Karpas-422 (cell line): ENCODE data around the gene GRB10. TPM values are rescaled to one million over a fixed set of nuclear protein-coding genes. Genes with fewer than 3 reads are reported as not detected.

ENCODE experiments used
- DNase-seq: peaks from one replicate; pipeline ENCODE4 v3.0.0-alpha.2; 2015
- H2AFZ ChIP-seq: fragments of 200-600 bp; sonication (generic); 2 replicates; pipeline ENCODE4 v1.6.1; 2014; ENCODE audit warnings: antibody characterized with exemption, low read length, mixed read lengths
- H3K27ac ChIP-seq: fragments of 200-600 bp; sonication (generic); 2 replicates; pipeline ENCODE4 v1.5.1; 2014; ENCODE audit warnings: mild to moderate bottlenecking, low read length, moderate library complexity
- H3K27me3 ChIP-seq: fragments of 200-600 bp; sonication (generic); 2 replicates; pipeline ENCODE4 v1.6.1; 2014; ENCODE audit warnings: low read length, mixed read lengths
- H3K36me3 ChIP-seq: fragments of 200-600 bp; sonication (generic); 2 replicates; pipeline ENCODE4 v1.6.1; 2014; ENCODE audit warnings: low read length, mixed read lengths; ENCODE audit not compliant: insufficient read depth
- H3K4me1 ChIP-seq: fragments of 200-600 bp; sonication (generic); 2 replicates; pipeline ENCODE4 v1.6.1; 2014; ENCODE audit warnings: mild to moderate bottlenecking, low read length, mixed read lengths
- H3K4me2 ChIP-seq: fragments of 200-600 bp; sonication (generic); 2 replicates; pipeline ENCODE4 v1.6.1; 2014; ENCODE audit warnings: low read length, low read depth, mild to moderate bottlenecking; ENCODE audit not compliant: poor library complexity, severe bottlenecking
- H3K4me3 ChIP-seq: fragments of 200-600 bp; sonication (generic); 2 replicates; pipeline ENCODE4 v1.5.1; 2014; ENCODE audit warnings: mild to moderate bottlenecking, antibody characterized with exemption, low read length, mixed read lengths
- H3K79me2 ChIP-seq: fragments of 200-600 bp; sonication (generic); 2 replicates; pipeline ENCODE4 v1.6.1; 2014; ENCODE audit warnings: mild to moderate bottlenecking, low read length, mixed read lengths
- H3K9ac ChIP-seq: fragments of 200-600 bp; sonication (generic); 2 replicates; pipeline ENCODE4 v1.6.0; 2014; ENCODE audit warnings: low read length
- H3K9me2 ChIP-seq: fragments of 200-600 bp; sonication (generic), shearing (Covaris generic); replicated peaks from 2 replicates; pipeline ENCODE4 v1.6.0; 2014; ENCODE audit warnings: mild to moderate bottlenecking, low read length, moderate library complexity; ENCODE audit not compliant: insufficient read depth
- H3K9me3 ChIP-seq: fragments of 300-700, 200-600 bp; sonication (generic); 2 replicates; pipeline ENCODE4 v1.6.1; 2014; ENCODE audit warnings: low read length, mixed read lengths
- H4K20me1 ChIP-seq: fragments of 200-600 bp; sonication (generic); 2 replicates; pipeline ENCODE4 v1.6.1; 2014; ENCODE audit warnings: mild to moderate bottlenecking, antibody characterized with exemption, low read length, low read depth; ENCODE audit not compliant: insufficient read depth
- total RNA-seq: library from RNA; depleted of rRNA; stranded (reverse); fragments of >200 nt; shearing (Covaris generic); gene quantifications from 2 replicates; pipeline ENCODE4 v1.2.3, GENCODE V29; 2014; ENCODE audit warnings: low replicate concordance

GRB10 gene
- total RNA-seq, 1 experiment from 2014 or later = not detected

GRCh38 chr7:50619684-50620083 is 163.0 kb downstream of the GRB10 start:
- Histone ChIP-seq H3K9ac (no peak overlapping the region), H3K4me2 (no peak overlapping the region), H3K79me2 (no peaks in the 10 kb centered on the region), H3K9me2 (no peaks in the 10 kb centered on the region), H3K27ac (no peak overlapping the region), H3K4me3 (no peak overlapping the region), H3K4me1 (no peaks in the 10 kb centered on the region), H3K36me3 (no peaks in the 10 kb centered on the region), H2AFZ (no peak overlapping the region), H3K9me3 (no peaks in the 10 kb centered on the region), H4K20me1 (no peaks in the 10 kb centered on the region), H3K27me3 (no peaks in the 10 kb centered on the region)
- DNase-seq = no peak

GRCh38 chr7:50618281-50618680 is 164.4 kb downstream of the GRB10 start:
- no peaks in the 10 kb centered on the region for H3K79me2 ChIP-seq
- no peaks in the 10 kb centered on the region for H4K20me1 ChIP-seq
- H3K9ac ChIP-seq = no peak overlapping the region
- H3K9me2 ChIP-seq = no peaks in the 10 kb centered on the region
- DNase-seq = no peak
- no peaks in the 10 kb centered on the region for H3K4me1 ChIP-seq
- no peak overlapping the region for H3K4me2 ChIP-seq
- no peaks in the 10 kb centered on the region for H3K36me3 ChIP-seq
- no peak overlapping the region for H3K4me3 ChIP-seq
- no peaks in the 10 kb centered on the region for H3K27me3 ChIP-seq
- no peak overlapping the region for H3K27ac ChIP-seq
- H2AFZ ChIP-seq = no peak overlapping the region
- H3K9me3 ChIP-seq = no peaks in the 10 kb centered on the region

- Histone ChIP-seq H3K9me2 (no peaks in the 10 kb centered on the region), H3K4me3 (no peak overlapping the region), H3K36me3 (no peaks in the 10 kb centered on the region), H3K79me2 (no peaks in the 10 kb centered on the region), H3K27me3 (no peaks in the 10 kb centered on the region), H3K4me2 (no peak overlapping the region), H3K27ac (no peak overlapping the region), H4K20me1 (no peaks in the 10 kb centered on the region), H2AFZ (no peak overlapping the region), H3K4me1 (no peaks in the 10 kb centered on the region), H3K9me3 (no peaks in the 10 kb centered on the region), H3K9ac (no peak overlapping the region)
- no peak for DNase-seq
Measured at GRCh38 chr7:50615519-50616080, 167.1 kb downstream of the GRB10 start.

GRCh38 chr7:50614721-50615518 is 167.8 kb downstream of the GRB10 start:
- Histone ChIP-seq H3K27me3 (no peaks in the 10 kb centered on the region), H3K9me2 (no peaks in the 10 kb centered on the region), H3K9ac (no peak overlapping the region), H3K36me3 (no peaks in the 10 kb centered on the region), H3K9me3 (no peaks in the 10 kb centered on the region), H4K20me1 (no peaks in the 10 kb centered on the region), H3K4me1 (no peaks in the 10 kb centered on the region), H2AFZ (no peak overlapping the region), H3K4me3 (no peak overlapping the region), H3K27ac (no peak overlapping the region), H3K4me2 (no peak overlapping the region), H3K79me2 (no peaks in the 10 kb centered on the region)
- DNase-seq = peak; percentile 59

- Histone ChIP-seq H3K9me2 (no peaks in the 10 kb centered on the region), H3K27ac (no peak overlapping the region)
- no peak for DNase-seq
Measured at GRCh38 chr7:50613473-50613872, 169.2 kb downstream of the GRB10 start.

GRCh38 chr7:50612704-50613103 is 170.0 kb downstream of the GRB10 start:
- Histone ChIP-seq H4K20me1 (0 out of 2 replicates have a peak, but pooled peaks cover 3% of the 10 kb centered on the region), H3K9me2 (no peaks in the 10 kb centered on the region), H3K9ac (no peak overlapping the region), H3K36me3 (no peaks in the 10 kb centered on the region), H2AFZ (no peak overlapping the region), H3K4me3 (no peak overlapping the region), H3K4me2 (no peak overlapping the region), H3K27ac (no peak overlapping the region), H3K4me1 (no peaks in the 10 kb centered on the region), H3K27me3 (peaks cover 4% of the 10 kb centered on the region; the same call in 1 of the 2 replicates), H3K79me2 (no peaks in the 10 kb centered on the region), H3K9me3 (no peaks in the 10 kb centered on the region)
- no peak for DNase-seq

More at GRCh38 chr7:50613473-50613872, 169.2 kb downstream of the GRB10 start:
- Histone ChIP-seq H4K20me1 (0 out of 2 replicates have a peak, but pooled peaks cover 3% of the 10 kb centered on the region), H3K9ac (no peak overlapping the region), H2AFZ (no peak overlapping the region), H3K4me3 (no peak overlapping the region), H3K9me3 (no peaks in the 10 kb centered on the region), H3K4me2 (no peak overlapping the region), H3K79me2 (no peaks in the 10 kb centered on the region), H3K27me3 (peaks cover 4% of the 10 kb centered on the region; the same call in 1 of the 2 replicates), H3K4me1 (no peaks in the 10 kb centered on the region), H3K36me3 (no peaks in the 10 kb centered on the region)

GRCh38 chr7:50610521-50611277 is 172.0 kb downstream of the GRB10 start:
- no peak for DNase-seq
- no peak overlapping the region for H3K4me2 ChIP-seq

More at GRCh38 chr7:50610521-50611277, 172.0 kb downstream of the GRB10 start:
- no peak overlapping the region for H2AFZ ChIP-seq
- no peaks in the 10 kb centered on the region for H3K9me2 ChIP-seq
- no peak overlapping the region for H3K4me3 ChIP-seq
- no peaks in the 10 kb centered on the region for H3K9me3 ChIP-seq
- H3K27ac ChIP-seq = no peak overlapping the region
- H3K4me1 ChIP-seq = no peaks in the 10 kb centered on the region
- 0 out of 2 replicates have a peak, but pooled peaks cover 3% of the 10 kb centered on the region for H4K20me1 ChIP-seq
- peaks cover 4% of the 10 kb centered on the region; the same call in 1 of the 2 replicates for H3K27me3 ChIP-seq
- no peak overlapping the region for H3K9ac ChIP-seq
- no peaks in the 10 kb centered on the region for H3K79me2 ChIP-seq
- no peaks in the 10 kb centered on the region for H3K36me3 ChIP-seq
